IMR-90 (cell line): ENCODE data around the gene FCMR. TPM values are rescaled to one million over a fixed set of nuclear protein-coding genes. Genes with fewer than 3 reads are reported as not detected.

ENCODE experiments used
- ATAC-seq: fragments of 200-7000 bp; cut with Tn5 transposase; 2 replicates; pipeline ENCODE4 v1.9.1; 2020; ENCODE audit warnings: low read depth, mild to moderate bottlenecking, moderate library complexity
- BruUV-seq: library from RNA; stranded (reverse); fragments of 400-500 nt; replicated peaks from 2 replicates; lab custom pipeline; 2021; lab: Mats Ljungman, UMichigan
- CTCF ChIA-PET: fragments of 300-600 bp; formaldehyde crosslinking; extraction: SDS; loops from one replicate; lab custom pipeline; 2021; ENCODE audit warnings: antibody characterized with exemption; lab: Yijun Ruan, JAX
- POLR2A ChIA-PET: fragments of 300-600 bp; sonication (Branson Sonifier 250); formaldehyde crosslinking; loops from one replicate; lab custom pipeline; 2022; ENCODE audit warnings: antibody characterized with exemption; ENCODE audit not compliant: unreplicated experiment; lab: Charles Lee
- DNase-seq: peaks from one replicate; pipeline ENCODE4 v3.0.0; 2013
- H2AFZ ChIP-seq: replicated peaks from 2 replicates; pipeline ENCODE3; 2013; ENCODE audit warnings: low read length, mild to moderate bottlenecking; ENCODE audit not compliant: poor library complexity
- H2AK5ac ChIP-seq: 2 replicates; pipeline ENCODE4 v1.6.1; 2013; ENCODE audit warnings: low read depth, low read length, inconsistent platforms
- H2AK9ac ChIP-seq: replicated peaks from 2 replicates; pipeline ENCODE3; 2013; ENCODE audit warnings: mild to moderate bottlenecking, low read depth, low read length, moderate library complexity; ENCODE audit not compliant: poor library complexity
- H2BK120ac ChIP-seq: 2 replicates; pipeline ENCODE4 v1.6.1; 2013; ENCODE audit warnings: low read depth, low read length, inconsistent platforms
- H2BK15ac ChIP-seq: 3 replicates; pipeline ENCODE4 v1.6.1; 2013; ENCODE audit warnings: low read depth, low read length, inconsistent platforms
- H2BK20ac ChIP-seq: 2 replicates; pipeline ENCODE4 v1.6.1; 2013; ENCODE audit warnings: low read depth, mild to moderate bottlenecking, inconsistent platforms, low read length, moderate library complexity
- H2BK5ac ChIP-seq: 2 replicates; pipeline ENCODE4 v1.6.1; 2013; ENCODE audit warnings: mild to moderate bottlenecking, low read depth, low read length, inconsistent platforms; ENCODE audit not compliant: poor library complexity, severe bottlenecking
- H3K14ac ChIP-seq: replicated peaks from 2 replicates; pipeline ENCODE4 v1.6.1; 2013; ENCODE audit warnings: low read depth, low read length, inconsistent platforms
- H3K18ac ChIP-seq: 2 replicates; pipeline ENCODE4 v1.6.1; 2013; ENCODE audit warnings: low read depth, low read length, control low read depth
- H3K23ac ChIP-seq: 2 replicates; pipeline ENCODE4 v1.6.1; 2013; ENCODE audit warnings: low read depth, low read length, inconsistent platforms
- H3K27ac ChIP-seq: 2 replicates; pipeline ENCODE4 v1.5.1; 2013; ENCODE audit warnings: mild to moderate bottlenecking, control low read depth, low read length; ENCODE audit not compliant: insufficient read depth
- H3K27me3 ChIP-seq: 2 replicates; pipeline ENCODE4 v1.6.1; 2013; ENCODE audit warnings: low read length; ENCODE audit not compliant: control insufficient read depth, insufficient read depth
- H3K36me3 ChIP-seq: 2 replicates; pipeline ENCODE4 v1.6.1; 2013; ENCODE audit warnings: low read length, mixed read lengths; ENCODE audit not compliant: control insufficient read depth, insufficient read depth
- H3K4ac ChIP-seq: 2 replicates; pipeline ENCODE4 v1.6.1; 2013; ENCODE audit warnings: low read depth, low read length, inconsistent platforms
- H3K4me1 ChIP-seq: 2 replicates; pipeline ENCODE4 v1.6.1; 2013; ENCODE audit warnings: low read length, mixed read lengths; ENCODE audit not compliant: control insufficient read depth, insufficient read depth
- H3K4me2 ChIP-seq: 2 replicates; pipeline ENCODE4 v1.6.1; 2013; ENCODE audit warnings: low read depth, mild to moderate bottlenecking, control low read depth, low read length, moderate library complexity
- H3K4me3 ChIP-seq: 2 replicates; pipeline ENCODE4 v1.5.1; 2013; ENCODE audit warnings: low read depth, mild to moderate bottlenecking, control low read depth, low read length, moderate library complexity; ENCODE audit not compliant: insufficient read depth
- H3K56ac ChIP-seq: 2 replicates; pipeline ENCODE4 v1.6.1; 2013; ENCODE audit warnings: low read length, inconsistent platforms; ENCODE audit not compliant: insufficient read depth; ENCODE audit errors: extremely low read depth
- H3K79me1 ChIP-seq, 2 experiments: 2 replicates each; pipeline ENCODE4 v1.6.1; 2013; ENCODE audit warnings: low read length in 2 of 2, inconsistent platforms in 1 of 2, low read depth in 1 of 2
- H3K9ac ChIP-seq: 2 replicates; pipeline ENCODE4 v1.6.1; 2013; ENCODE audit warnings: low read depth, low read length, control low read depth
- H3K9me1 ChIP-seq: 2 replicates; pipeline ENCODE4 v1.6.1; 2013; ENCODE audit warnings: low read length, inconsistent platforms; ENCODE audit not compliant: insufficient read depth
- H3K9me3 ChIP-seq: 2 replicates; pipeline ENCODE4 v1.6.1; 2013; ENCODE audit warnings: low read length; ENCODE audit not compliant: control insufficient read depth, insufficient read depth
- H4K20me1 ChIP-seq: 2 replicates; pipeline ENCODE4 v1.6.1; 2013; ENCODE audit warnings: low read length, inconsistent platforms; ENCODE audit not compliant: insufficient read depth
- H4K5ac ChIP-seq: 2 replicates; pipeline ENCODE4 v1.6.1; 2013; ENCODE audit warnings: mild to moderate bottlenecking, low read depth, low read length, control low read depth
- H4K8ac ChIP-seq, 2 experiments: 2 replicates each; pipeline ENCODE4 v1.6.1; 2013; ENCODE audit warnings: low read depth in 2 of 2, low read length in 2 of 2, control low read depth in 1 of 2, inconsistent platforms in 1 of 2
- H4K91ac ChIP-seq: 2 replicates; pipeline ENCODE4 v1.6.1; 2013; ENCODE audit warnings: low read depth, low read length, inconsistent platforms; ENCODE audit not compliant: insufficient read depth
- CEBPB ChIP-seq: IDR thresholded peaks from 2 replicates; pipeline ENCODE4 v1.6.1; 2012; ENCODE audit warnings: low read depth, low read length, improper control_type of control experiment
- CHD1 ChIP-seq: IDR thresholded peaks from 2 replicates; pipeline ENCODE4 v1.6.1; 2012; ENCODE audit warnings: low read depth, low read length, improper control_type of control experiment
- FOS ChIP-seq: fragments of 150-350 bp; IDR thresholded peaks from 2 replicates; pipeline ENCODE4 v1.6.1; 2016; ENCODE audit warnings: low read depth, low read length
- MAFK ChIP-seq: IDR thresholded peaks from 2 replicates; pipeline ENCODE4 v1.6.1; 2012; ENCODE audit warnings: low read depth, low read length, improper control_type of control experiment
- POLR2A ChIP-seq: IDR thresholded peaks from 2 replicates; pipeline ENCODE4 v1.6.1; 2012; ENCODE audit warnings: mild to moderate bottlenecking, low read depth, low read length
- RAD21 ChIP-seq: IDR thresholded peaks from 2 replicates; pipeline ENCODE4 v1.6.1; 2012; ENCODE audit warnings: low read length, improper control_type of control experiment
- RFX5 ChIP-seq: IDR thresholded peaks from 2 replicates; pipeline ENCODE4 v1.8.0; 2012; ENCODE audit warnings: low read depth, mild to moderate bottlenecking, low read length, moderate library complexity
- WGBS, 2 experiments: methylation state at CpG; one replicate each; pipeline versions ENCODE4 v1.1.5 to v1.1.7; 2013; ENCODE audit warnings: missing lambda C conversion rate in 2 of 2; ENCODE audit not compliant: insufficient read length in 1 of 2; ENCODE audit errors: extremely low coverage in 2 of 2; 5-methylcytosine and 5-hydroxymethylcytosine counted together
- dilution Hi-C: fragments of 300-500 bp; cut with HindIII; formaldehyde crosslinking; loops from one replicate; pipeline ENCODE4 v1.14.3; 2018; ENCODE audit warnings: low sequenced_read_pairs; ENCODE audit not compliant: unreplicated experiment
- in situ Hi-C: fragments of 300-500 bp; cut with MboI; formaldehyde crosslinking; loops from 3 replicates; pipeline ENCODE4 v1.14.3; 2019; ENCODE audit warnings: low sequenced_read_pairs, inconsistent platforms, mixed read lengths
- intact Hi-C: fragments of 100-400 bp; cut with micrococcal nuclease; formaldehyde crosslinking; loops from 2 replicates; pipeline ENCODE4 v1.10.0; 2022
- polyA plus RNA-seq, 3 experiments: library from polyadenylated mRNA; depleted of rRNA; stranded (reverse); fragments of >200 nt; gene quantifications; 2 replicates each; pipeline ENCODE4 v1.2.3, GENCODE V29; 2012; ENCODE audit warnings: low replicate concordance in 1 of 3
- total RNA-seq: library from RNA; depleted of rRNA; stranded (reverse); fragments of >200 nt; gene quantifications from 2 replicates; pipeline ENCODE4 v1.2.3, GENCODE V29; 2012
- TF ChIP-seq, protein P1 (sequence below): fragments of 150-350 bp; IDR thresholded peaks from 2 replicates; pipeline ENCODE4 v1.6.1; 2016; ENCODE audit warnings: low read depth, mild to moderate bottlenecking, low read length, moderate library complexity, borderline replicate concordance

FCMR gene
- total and polyA plus RNA-seq, 2 of the 4 experiments (the other 2 are of a cell fraction) = 0.09 TPM; not detected in 1

GRCh38 chr1:206909161-206909882, 12.4 kb downstream of the FCMR start:
- WGBS, 2 experiments = 11% methylated on average over 8 of the region's 69 CpGs; no CpG with 5 or more reads in 1 of the 2 experiments
- no TSS peak for BruUV-seq
- ATAC-seq (peak; percentile 15), DNase-seq (no peak)
- Histone ChIP-seq H4K91ac (no peak overlapping the region), H3K14ac (peak overlapping the region; percentile 84), H3K4me2 (peak overlapping the region; percentile 86), H3K79me1 (peaks cover 0 to 11% of the 10 kb centered on the region in 2 experiments; a peak in 2 of 4 replicates), H2AK9ac (peak overlapping the region; percentile 86), H2BK15ac (peak overlapping the region; percentile 79; the same call in 2 of the 3 replicates), H3K27me3 (peaks cover 15% of the 10 kb centered on the region), H3K4me1 (peaks cover 9% of the 10 kb centered on the region), H3K18ac (0 out of 2 replicates have a peak overlapping the region, but pooled peaks have one; percentile 24), H3K9me3 (no peaks in the 10 kb centered on the region), H2BK5ac (no peak overlapping the region), H4K20me1 (no peaks in the 10 kb centered on the region), H3K27ac (no peak overlapping the region; the same call in 1 of the 2 replicates), H3K56ac (peak overlapping the region; percentile 17; the same call in 1 of the 2 replicates), H4K5ac (peak overlapping the region; percentile 47), H2BK20ac (peak overlapping the region; percentile 66), H3K23ac (peak overlapping the region; percentile 94), H3K36me3 (no peaks in the 10 kb centered on the region), H2BK120ac (peak overlapping the region; percentile 88), H2AFZ (peak overlapping the region; percentile 92), H3K9me1 (peaks cover 17% of the 10 kb centered on the region), H3K4ac (peak overlapping the region; percentile 77), H4K8ac (peak overlapping the region in 1 of 2 experiments; percentile 76; a peak in 1 of 4 replicates), H3K9ac (peak overlapping the region; percentile 24; the same call in 1 of the 2 replicates), H3K4me3 (peak overlapping the region; percentile 47), H2AK5ac (peak overlapping the region; percentile 59)
- TF ChIP-seq POLR2A (no peak), FOS (no peak), CHD1 (no peak), CEBPB (no peak), RAD21 (no peak), MAFK (no peak), RFX5 (no peak)
- TF ChIP-seq, protein P1, sequence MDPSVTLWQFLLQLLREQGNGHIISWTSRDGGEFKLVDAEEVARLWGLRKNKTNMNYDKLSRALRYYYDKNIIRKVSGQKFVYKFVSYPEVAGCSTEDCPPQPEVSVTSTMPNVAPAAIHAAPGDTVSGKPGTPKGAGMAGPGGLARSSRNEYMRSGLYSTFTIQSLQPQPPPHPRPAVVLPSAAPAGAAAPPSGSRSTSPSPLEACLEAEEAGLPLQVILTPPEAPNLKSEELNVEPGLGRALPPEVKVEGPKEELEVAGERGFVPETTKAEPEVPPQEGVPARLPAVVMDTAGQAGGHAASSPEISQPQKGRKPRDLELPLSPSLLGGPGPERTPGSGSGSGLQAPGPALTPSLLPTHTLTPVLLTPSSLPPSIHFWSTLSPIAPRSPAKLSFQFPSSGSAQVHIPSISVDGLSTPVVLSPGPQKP = no peak
- CTCF ChIA-PET = interaction anchor here (0.7 to 2.3 kb wide), 9 partner anchors 17 to 182 kb away, joined by 3 to 12 read pairs (median 3); no protein-coding TSS in a partner anchor
- in situ Hi-C loops = no loop called here
- intact Hi-C loops = no loop called here
- POLR2A ChIA-PET = interaction anchor here (0.7 kb wide), 1 partner anchor 94 kb away, joined by 3 read pairs; no protein-coding TSS in a partner anchor
- dilution Hi-C loops = no loop called here
